Naive thymus-derived CD4-positive, alpha-beta T cell (primary cell): Measurements from ENCODE around the gene KDM8. TPM values are rescaled to one million over a fixed set of nuclear protein-coding genes. Genes with fewer than 3 reads are reported as not detected.
"Not testable (repeated sequence)": the region's sequence is repeated elsewhere in the genome, so short reads cannot be mapped to it uniquely, and the experiment has no call there.

Experiments used
- ATAC-seq: fragments of 150-1000 bp; cut with Tn5 transposase; 2 replicates; pipeline ENCODE4 v1.10.0; 2021; ENCODE audit warnings: mild to moderate bottlenecking, moderate library complexity
- CTCF ChIA-PET: fragments of 350-600 bp; sonication (Branson Sonifier 250); formaldehyde crosslinking; loops from one replicate; lab custom pipeline; 2021; ENCODE audit warnings: antibody characterized with exemption; lab: Charles Lee
- POLR2A ChIA-PET: fragments of 350-600 bp; sonication (Branson Sonifier 250); formaldehyde crosslinking; loops from one replicate; lab custom pipeline; 2021; ENCODE audit warnings: antibody characterized with exemption, inconsistent platforms; lab: Charles Lee
- DNase-seq, 9 donors: peaks; one replicate each; pipeline versions ENCODE4 v3.0.0 to v3.0.0-alpha.2; 2020 to 2022; ENCODE audit warnings: mixed read lengths in 1 of 9
- H3K27ac ChIP-seq: one replicate; pipeline ENCODE4 v1.7.0; 2013; ENCODE audit warnings: mild to moderate bottlenecking, low read depth, low read length, moderate library complexity
- H3K27me3 ChIP-seq, 2 donors: one replicate each; pipeline ENCODE4 v1.7.0; 2013; ENCODE audit warnings: low read length in 2 of 2, mild to moderate bottlenecking in 2 of 2, moderate library complexity in 2 of 2; ENCODE audit not compliant: control insufficient read depth in 2 of 2, insufficient read depth in 2 of 2
- H3K36me3 ChIP-seq, 3 experiments: 1 replicate in 2 of 3; 2 replicates in 1 of 3; pipeline ENCODE4 v1.7.0; 2013; ENCODE audit warnings: low read length in 3 of 3, mild to moderate bottlenecking in 3 of 3, moderate library complexity in 1 of 3; ENCODE audit not compliant: insufficient read depth in 3 of 3, control insufficient read depth in 2 of 3
- H3K4me1 ChIP-seq, 2 donors: one replicate each; pipeline ENCODE4 v1.7.0; 2013; ENCODE audit warnings: low read length in 2 of 2, mild to moderate bottlenecking in 2 of 2, moderate library complexity in 1 of 2; ENCODE audit not compliant: control insufficient read depth in 2 of 2, insufficient read depth in 2 of 2
- H3K4me3 ChIP-seq: 2 replicates; pipeline ENCODE4 v1.7.0; 2013; ENCODE audit warnings: mild to moderate bottlenecking, low read length
- H3K9me3 ChIP-seq, 3 experiments: 1 replicate in 2 of 3; 2 replicates in 1 of 3; pipeline ENCODE4 v1.7.0; 2013; ENCODE audit warnings: low read length in 3 of 3; ENCODE audit not compliant: control insufficient read depth in 2 of 3
- H3K27ac Mint-ChIP-seq, 9 donors: one replicate each; pipeline ENCODE4 v1.8.0; 2020 to 2022; ENCODE audit warnings: mixed read lengths in 9 of 9, mild to moderate bottlenecking in 8 of 9, moderate library complexity in 5 of 9, inconsistent platforms in 2 of 9
- H3K27me3 Mint-ChIP-seq, 5 donors: one replicate each; pipeline ENCODE4 v1.8.0; 2021 to 2022; ENCODE audit warnings: mixed read lengths in 5 of 5, mild to moderate bottlenecking in 1 of 5
- H3K36me3 Mint-ChIP-seq, 5 donors: one replicate each; pipeline ENCODE4 v1.8.0; 2020 to 2022; ENCODE audit warnings: mixed read lengths in 5 of 5, mild to moderate bottlenecking in 3 of 5, inconsistent platforms in 1 of 5
- H3K4me1 Mint-ChIP-seq, 7 donors: one replicate each; pipeline ENCODE4 v1.8.0; 2020 to 2022; ENCODE audit warnings: mixed read lengths in 7 of 7, mild to moderate bottlenecking in 3 of 7, inconsistent platforms in 1 of 7
- H3K4me3 Mint-ChIP-seq, 10 donors: one replicate each; pipeline ENCODE4 v1.8.0; 2020 to 2022; ENCODE audit warnings: mild to moderate bottlenecking in 10 of 10, mixed read lengths in 10 of 10, moderate library complexity in 6 of 10, inconsistent platforms in 2 of 10
- H3K9me3 Mint-ChIP-seq, 11 donors: one replicate each; pipeline ENCODE4 v1.8.0; 2020 to 2022; ENCODE audit warnings: mixed read lengths in 11 of 11, mild to moderate bottlenecking in 4 of 11, inconsistent platforms in 1 of 11, moderate library complexity in 1 of 11
- intact Hi-C, 2 donors: fragments of 100-400 bp; cut with micrococcal nuclease; formaldehyde crosslinking; loops; one replicate each; pipeline ENCODE4 v1.15.1; 2023
- polyA plus RNA-seq, 2 donors: library from polyadenylated mRNA; unstranded; fragments of 300-500 nt; fragmentation: Illumina TruSeq; gene quantifications; one replicate each; pipeline ENCODE4 v1.2.3, GENCODE V29; 2021
- total RNA-seq, 6 experiments: library from RNA in 5 of 6; stranded (reverse) in 5 of 6; gene quantifications; 1 replicate in 5 of 6; 2 replicates in 1 of 6; pipeline ENCODE4 v1.2.3 and lab custom pipeline; 2021 to 2026

Gene KDM8
- total and polyA plus RNA-seq, 7 experiments from 2014 or later: 10.0 to 34.4 (median 18.5) TPM

DNA sequence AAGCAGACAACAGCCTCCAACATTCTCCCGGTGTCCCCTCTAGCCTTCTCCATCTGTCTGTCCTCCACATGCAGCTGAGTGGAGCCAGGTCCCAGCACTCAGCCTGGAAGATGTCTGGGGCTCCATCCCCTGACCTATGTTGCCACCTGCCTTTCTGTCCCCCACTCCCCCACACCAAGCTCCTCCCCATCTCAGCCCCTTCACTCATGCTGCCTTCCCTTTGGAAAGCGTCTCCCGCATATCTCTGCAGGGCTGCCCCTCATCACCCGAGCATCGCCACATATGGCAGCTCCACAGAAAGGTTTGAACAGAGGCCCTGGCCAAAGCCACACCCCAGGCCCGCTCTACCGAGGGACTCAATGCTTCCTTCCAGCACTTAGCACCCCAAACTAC lies 41.0 kb downstream of the KDM8 start:
- Mint-ChIP-seq H3K4me3 (peak overlapping the region in 5 of 10 donors; percentile 24 to 68 (median 61)), H3K9me3 (peaks cover 0 to 4% (median 0%) of the 10 kb centered on the region in 11 donors), H3K27ac (peak overlapping the region; percentile 14 to 95 (median 79)), H3K36me3 (peaks cover 3 to 48% (median 23%) of the 10 kb centered on the region in 5 donors), H3K27me3 (no peaks in the 10 kb centered on the region), H3K4me1 (peaks cover 41 to 84% (median 71%) of the 10 kb centered on the region in 7 donors)
- no peaks in the 10 kb centered on the region for H3K36me3 ChIP-seq
- DNase-seq (peak in 1 of 9 donors; percentile 19), ATAC-seq (no peak)
- CTCF ChIA-PET: no interaction called here
- intact Hi-C loops: no loop called here
- peaks cover 0 to 19% of the 10 kb centered on the region in 2 donors for H3K4me1 ChIP-seq
- POLR2A ChIA-PET: interaction anchor here (1.0 to 14.7 kb wide), 6 partner anchors 9 to 73 kb away, joined by 3 to 142 read pairs (median 8); partner anchors contain the start of gene NSMCE1
- H3K4me3 ChIP-seq: no peak overlapping the region
- H3K9me3 ChIP-seq: no peaks in the 10 kb centered on the region
- H3K27ac ChIP-seq: no peak overlapping the region
- no peaks in the 10 kb centered on the region for H3K27me3 ChIP-seq

DNA sequence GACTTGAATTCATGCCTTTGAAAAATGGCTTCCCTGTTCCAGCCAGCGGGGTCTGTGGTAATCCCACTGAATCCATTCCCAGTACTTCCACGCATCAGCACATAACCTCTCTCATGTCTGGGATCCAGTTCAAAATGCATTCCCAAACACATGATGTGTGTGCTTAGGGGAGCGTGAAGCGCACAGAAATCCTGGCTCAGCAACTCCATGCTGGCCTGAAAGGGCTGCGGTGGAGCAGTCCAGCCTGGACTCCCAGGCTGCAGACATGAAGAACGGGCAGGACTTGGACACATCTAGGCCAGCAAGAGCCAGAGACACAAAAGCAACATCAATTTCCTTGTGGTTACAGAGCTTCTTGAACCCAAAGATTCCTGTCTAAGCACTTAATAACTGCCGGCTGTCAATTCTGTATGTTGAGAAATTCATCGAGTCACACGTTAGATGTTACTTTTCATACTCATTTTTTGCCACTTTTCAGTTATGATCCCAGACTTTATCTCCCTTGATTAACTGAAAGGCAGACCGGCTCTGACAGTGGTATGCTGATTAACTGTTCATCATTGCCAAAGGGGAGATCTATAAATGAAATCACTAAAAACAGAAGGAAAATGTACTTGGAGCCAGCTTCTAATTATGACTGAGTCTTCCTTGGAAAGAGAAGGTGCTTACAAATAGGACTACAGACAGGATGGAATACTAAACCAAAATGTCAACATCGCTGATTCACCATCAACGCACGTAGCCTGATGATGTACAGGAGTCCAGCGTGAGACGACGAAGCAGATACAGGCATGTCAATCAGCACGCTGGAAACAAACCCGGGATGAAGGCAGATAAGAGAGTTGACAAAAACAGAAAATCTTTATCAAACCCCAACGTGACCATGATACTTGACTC lies 42.2 kb downstream of the KDM8 start:
- DNase-seq: peak in 1 of 9 donors; percentile 52
- no peaks in the 10 kb centered on the region for H3K27me3 Mint-ChIP-seq
- H3K9me3 Mint-ChIP-seq: peaks cover 0 to 4% (median 0%) of the 10 kb centered on the region in 11 donors
- no peak for ATAC-seq
- CTCF ChIA-PET: interaction anchor here (0.5 kb wide), 1 partner anchor 10 kb away, joined by 4 read pairs; no protein-coding TSS in a partner anchor
- H3K27ac ChIP-seq: no peak overlapping the region
- peaks cover 0 to 19% of the 10 kb centered on the region in 2 donors for H3K4me1 ChIP-seq
- H3K4me3 Mint-ChIP-seq: peak overlapping the region in 1 of 10 donors; percentile 61
- H3K4me3 ChIP-seq: no peak overlapping the region
- peaks cover 3 to 53% (median 30%) of the 10 kb centered on the region in 5 donors for H3K36me3 Mint-ChIP-seq
- intact Hi-C loops: loop anchor here in 1 of 2 donors (1.0 kb wide), 2 partner anchors 8 to 9 kb away; no protein-coding TSS in a partner anchor
- no peaks in the 10 kb centered on the region for H3K9me3 ChIP-seq
- H3K4me1 Mint-ChIP-seq: peaks cover 43 to 83% (median 73%) of the 10 kb centered on the region in 7 donors
- no peaks in the 10 kb centered on the region for H3K27me3 ChIP-seq
- H3K36me3 ChIP-seq: no peaks in the 10 kb centered on the region
- POLR2A ChIA-PET: interaction anchor here (0.9 to 1.0 kb wide), 2 partner anchors 10 to 121 kb away, joined by 3 read pairs; no protein-coding TSS in a partner anchor
- H3K27ac Mint-ChIP-seq: peak overlapping the region in 6 of 9 donors; percentile 3 to 81 (median 24)

DNA sequence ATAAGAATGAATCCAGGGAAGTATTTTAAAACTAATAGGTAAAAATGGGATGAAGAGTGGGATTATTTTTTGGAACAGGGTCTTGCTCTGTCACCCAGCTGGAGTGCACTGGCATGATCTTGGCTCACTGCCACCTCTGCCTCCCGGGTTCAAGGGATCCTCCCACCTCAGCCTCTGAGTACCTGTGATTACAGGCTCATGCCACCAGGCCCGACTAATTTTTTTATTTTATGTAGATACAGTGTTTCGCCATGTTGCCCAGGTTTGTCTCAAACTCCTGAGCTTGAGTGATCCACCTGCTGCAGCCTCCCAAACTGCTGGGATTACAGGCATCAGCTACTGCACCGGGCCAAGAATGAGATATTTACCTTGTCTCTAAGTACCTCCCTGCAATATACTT lies 43.1 kb downstream of the KDM8 start:
- Histone ChIP-seq H3K27me3 (no peaks in the 10 kb centered on the region), H3K4me1 (peaks cover 0 to 19% of the 10 kb centered on the region in 2 donors), H3K9me3 (no peaks in the 10 kb centered on the region), H3K4me3 (no peak overlapping the region), H3K27ac (no peak overlapping the region), H3K36me3 (no peaks in the 10 kb centered on the region)
- peak overlapping the region in 5 of 9 donors; percentile 24 to 72 (median 41) for H3K27ac Mint-ChIP-seq
- peaks cover 3 to 54% (median 30%) of the 10 kb centered on the region in 5 donors for H3K36me3 Mint-ChIP-seq
- peaks cover 0 to 4% (median 0%) of the 10 kb centered on the region in 11 donors for H3K9me3 Mint-ChIP-seq
- ATAC-seq (no peak), DNase-seq (peak in 1 of 9 donors; percentile 14)
- H3K27me3 Mint-ChIP-seq: no peaks in the 10 kb centered on the region
- intact Hi-C loops: loop anchor here in 1 of 2 donors (1.0 kb wide), 2 partner anchors 8 to 9 kb away; no protein-coding TSS in a partner anchor
- POLR2A ChIA-PET: interaction anchor here (0.9 kb wide), 1 partner anchor 120 kb away, joined by 3 read pairs; no protein-coding TSS in a partner anchor
- H3K4me1 Mint-ChIP-seq: peaks cover 42 to 79% (median 73%) of the 10 kb centered on the region in 7 donors
- CTCF ChIA-PET: no interaction called here
- H3K4me3 Mint-ChIP-seq: no peak overlapping the region

DNA sequence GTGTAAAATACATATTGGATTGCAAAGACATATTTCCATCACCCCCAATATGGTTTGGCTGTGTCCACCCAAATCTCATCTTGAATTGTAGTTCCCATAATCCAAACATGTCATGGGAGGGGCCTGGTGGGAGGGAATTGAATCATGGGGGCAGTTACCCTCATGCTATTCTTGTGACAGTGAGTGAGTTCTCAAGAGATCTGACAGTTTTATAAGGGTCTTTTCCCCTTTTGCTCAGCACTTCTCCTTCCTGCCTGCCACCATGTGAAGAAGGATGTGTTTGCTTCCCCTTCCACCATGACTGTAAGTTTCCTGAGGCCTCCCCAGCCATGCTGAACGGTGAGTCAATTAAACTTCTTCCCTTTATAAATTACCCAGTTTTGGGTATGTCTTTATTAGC lies 43.8 kb downstream of the KDM8 start:
- POLR2A ChIA-PET: interaction anchor here (12.1 kb wide), 1 partner anchor 9 kb away, joined by 142 read pairs; no protein-coding TSS in a partner anchor

DNA sequence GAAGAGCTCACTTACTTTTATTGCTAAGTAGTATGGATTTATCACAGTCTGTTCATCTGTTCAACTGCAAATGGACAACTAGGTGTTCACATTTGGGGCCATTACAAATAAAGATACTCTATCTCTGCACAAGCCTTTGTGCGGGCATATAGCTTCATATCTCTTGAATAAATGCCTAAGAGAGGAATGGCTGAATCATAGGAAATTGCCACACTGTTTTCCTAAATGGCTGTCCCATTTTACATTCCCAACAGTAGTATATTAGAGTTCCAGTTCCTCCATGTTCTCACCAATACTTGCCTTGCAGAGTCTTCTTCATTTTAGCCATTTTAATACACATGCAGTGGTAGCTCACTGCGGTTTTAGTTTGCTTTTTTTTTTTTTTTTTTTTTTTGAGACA lies 44.7 kb downstream of the KDM8 start:
- DNase-seq: no peak
- peaks cover 3 to 58% (median 30%) of the 10 kb centered on the region in 5 donors for H3K36me3 Mint-ChIP-seq
- no peaks in the 10 kb centered on the region for H3K27me3 ChIP-seq
- H3K4me1 Mint-ChIP-seq: peaks cover 42 to 76% (median 70%) of the 10 kb centered on the region in 7 donors
- no peak overlapping the region for H3K4me3 Mint-ChIP-seq
- H3K27ac ChIP-seq: no peak overlapping the region
- no peak overlapping the region for H3K4me3 ChIP-seq
- ChIA-PET CTCF (no interaction called here), POLR2A (interaction anchor here (0.7 to 12.1 kb wide), 3 partner anchors 10 to 26 kb away, joined by 3 to 142 read pairs (median 4); no protein-coding TSS in a partner anchor)
- H3K36me3 ChIP-seq: no peaks in the 10 kb centered on the region
- intact Hi-C loops: no loop called here
- H3K27ac Mint-ChIP-seq: peak overlapping the region in 3 of 9 donors; percentile 14 to 53 (median 43)
- H3K9me3 Mint-ChIP-seq: peaks cover 0 to 4% (median 0%) of the 10 kb centered on the region in 11 donors
- ATAC-seq: no peak
- peaks cover 0 to 19% of the 10 kb centered on the region in 2 donors for H3K4me1 ChIP-seq
- H3K27me3 Mint-ChIP-seq: no peaks in the 10 kb centered on the region
- no peaks in the 10 kb centered on the region for H3K9me3 ChIP-seq

More for the DNA sequence above, 43.8 kb downstream of the KDM8 start:
- intact Hi-C loops, H3K9me3 Mint-ChIP-seq, H3K4me3 Mint-ChIP-seq, CTCF ChIA-PET, H3K9me3 ChIP-seq, H3K27ac ChIP-seq, H3K27me3 ChIP-seq, H3K36me3 ChIP-seq, H3K4me3 ChIP-seq, H3K27me3 Mint-ChIP-seq: not testable (repeated sequence)
- DNase-seq (peak in 1 of 9 donors; percentile 6), ATAC-seq (peak; percentile 24)
- peaks cover 0 to 21% of the 10 kb centered on the region in 2 donors for H3K4me1 ChIP-seq
- peaks cover 3 to 56% (median 30%) of the 10 kb centered on the region in 5 donors for H3K36me3 Mint-ChIP-seq
- peaks cover 46 to 79% (median 73%) of the 10 kb centered on the region in 7 donors for H3K4me1 Mint-ChIP-seq
- peak overlapping the region in 4 of 9 donors; percentile 41 to 72 (median 56) for H3K27ac Mint-ChIP-seq

DNA sequence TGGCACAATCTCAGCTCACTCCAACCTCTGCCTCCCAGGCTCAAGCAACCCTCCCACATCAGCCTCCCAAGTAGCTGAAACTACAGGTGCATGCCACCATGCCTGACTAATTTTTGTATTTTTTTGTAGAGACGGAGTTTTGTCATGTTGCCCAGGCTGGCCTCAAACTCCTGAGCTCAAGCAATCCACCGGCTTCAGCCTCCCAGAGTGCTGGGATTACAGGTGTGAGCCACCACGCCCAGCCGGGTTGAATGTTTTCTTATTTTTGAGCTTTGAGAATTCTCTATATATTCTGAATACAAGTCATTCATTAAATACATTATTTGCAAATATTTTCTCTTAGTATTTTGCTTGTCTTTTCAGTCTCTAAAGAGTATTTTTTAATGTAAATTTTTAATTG lies 45.6 kb downstream of the KDM8 start:
- POLR2A ChIA-PET: interaction anchor here (1.0 to 12.1 kb wide), 4 partner anchors 11 to 66 kb away, joined by 3 to 142 read pairs (median 4); no protein-coding TSS in a partner anchor
- DNase-seq: not testable (repeated sequence)
- peaks cover 3 to 62% (median 30%) of the 10 kb centered on the region in 5 donors for H3K36me3 Mint-ChIP-seq

More for the DNA sequence above, 45.6 kb downstream of the KDM8 start:
- H3K27ac ChIP-seq, H3K9me3 ChIP-seq, ATAC-seq, H3K4me3 ChIP-seq, H3K9me3 Mint-ChIP-seq, H3K27me3 Mint-ChIP-seq, H3K36me3 ChIP-seq, H3K27me3 ChIP-seq, intact Hi-C loops: not testable (repeated sequence)
- H3K27ac Mint-ChIP-seq: peak overlapping the region in 2 of 9 donors; percentile 55 to 60
- H3K4me3 Mint-ChIP-seq: peak overlapping the region in 1 of 10 donors; percentile 49
- CTCF ChIA-PET: interaction anchor here (1.6 kb wide), 1 partner anchor 14 kb away, joined by 5 read pairs; no protein-coding TSS in a partner anchor
- peaks cover 41 to 76% (median 70%) of the 10 kb centered on the region in 7 donors for H3K4me1 Mint-ChIP-seq
- H3K4me1 ChIP-seq: peaks cover under 1 to 23% of the 10 kb centered on the region in 2 donors
